HG03442 (cell line): ENCODE results near the gene FASN.
A peak's percentile ranks its signal among the peaks of the same experiment; 100 is the strongest.

Experiments
- ATAC-seq: cut with Tn5 transposase; IDR thresholded peaks from one replicate; pipeline ENCODE4 v1.9.1; 2021; ENCODE audit warnings: mild to moderate bottlenecking, moderate library complexity; ENCODE audit not compliant: unreplicated experiment

FASN gene

GRCh38 chr17:82030470-82031302, 67.3 kb downstream of the FASN start:
- peak; percentile 39 for ATAC-seq

GRCh38 chr17:82029990-82030469, 68.0 kb downstream of the FASN start:
- ATAC-seq: no peak

DNA sequence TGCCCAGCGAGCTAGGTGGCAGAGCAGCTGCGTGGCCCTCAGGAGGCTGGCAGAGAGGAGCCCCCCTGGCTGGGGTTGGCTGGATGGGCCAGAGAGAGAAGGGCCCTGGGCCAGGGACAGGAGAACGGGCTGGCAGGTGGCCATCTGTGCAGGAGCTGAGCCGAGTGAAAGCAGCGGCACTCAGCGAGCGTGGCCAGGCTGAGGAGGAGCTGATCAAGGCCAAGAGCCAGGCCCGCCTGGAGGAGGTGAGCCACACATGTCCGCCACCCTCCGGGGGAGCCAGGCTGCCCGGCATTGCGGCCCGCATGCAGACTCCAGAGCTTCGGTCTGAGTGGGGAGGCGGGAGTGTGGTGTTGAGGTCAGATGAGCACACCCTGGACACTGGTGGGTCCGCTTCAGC, 68.6 kb downstream of the FASN start:
- no peak for ATAC-seq

- no peak for ATAC-seq
Observed at GRCh38 chr17:82028966-82029365, 69.1 kb downstream of the FASN start.
